H1 (cell line): ENCODE measurements around the gene PDS5A.

Experiments
- JUN ChIP-seq: IDR thresholded peaks from 2 replicates; pipeline ENCODE4 v1.6.1; 2011; ENCODE audit warnings: low read depth, mild to moderate bottlenecking, improper control_type of control experiment, low read length
- NRF1 ChIP-seq: IDR thresholded peaks from 2 replicates; pipeline ENCODE4 v1.6.1; 2011; ENCODE audit warnings: mild to moderate bottlenecking, low read depth, low read length, improper control_type of control experiment
- POLR2A ChIP-seq, 2 experiments: IDR thresholded peaks; 1 replicate in 1 of 2; 2 replicates in 1 of 2; pipeline ENCODE4 v1.6.1; 2011; ENCODE audit warnings: low read depth in 2 of 2, low read length in 2 of 2, mild to moderate bottlenecking in 2 of 2; ENCODE audit errors: control extremely low read depth in 1 of 2
- TF ChIP-seq, protein P1 (sequence below), 3 experiments: IDR thresholded peaks; 1 replicate in 2 of 3; 2 replicates in 1 of 3; pipeline versions ENCODE4 v1.5.1 to v1.6.1; 2011; ENCODE audit warnings: low read length in 3 of 3, mild to moderate bottlenecking in 3 of 3, inconsistent platforms in 2 of 3, low read depth in 1 of 3, moderate library complexity in 1 of 3; ENCODE audit not compliant: insufficient read depth in 1 of 3; ENCODE audit errors: control extremely low read depth in 1 of 3

DNA sequence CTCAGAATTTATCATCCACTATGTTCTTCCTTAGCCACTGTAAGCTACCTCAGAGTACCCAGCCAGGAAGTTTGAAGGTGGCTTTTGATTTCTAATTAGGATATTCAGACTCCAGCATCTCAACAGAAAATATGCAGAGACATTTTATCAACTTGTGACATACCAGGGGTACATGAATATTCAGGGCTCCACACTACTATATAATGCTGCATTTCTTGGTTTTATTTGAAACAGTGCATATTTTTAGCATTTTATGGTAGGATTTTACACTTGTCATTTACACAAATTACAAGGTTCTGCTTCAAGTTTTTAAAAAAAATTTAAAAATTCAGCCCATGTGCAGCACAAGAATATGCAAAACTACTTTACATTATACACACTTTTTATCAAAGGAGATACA is 155.0 kb downstream of the PDS5A start:
- TF ChIP-seq, protein P1, sequence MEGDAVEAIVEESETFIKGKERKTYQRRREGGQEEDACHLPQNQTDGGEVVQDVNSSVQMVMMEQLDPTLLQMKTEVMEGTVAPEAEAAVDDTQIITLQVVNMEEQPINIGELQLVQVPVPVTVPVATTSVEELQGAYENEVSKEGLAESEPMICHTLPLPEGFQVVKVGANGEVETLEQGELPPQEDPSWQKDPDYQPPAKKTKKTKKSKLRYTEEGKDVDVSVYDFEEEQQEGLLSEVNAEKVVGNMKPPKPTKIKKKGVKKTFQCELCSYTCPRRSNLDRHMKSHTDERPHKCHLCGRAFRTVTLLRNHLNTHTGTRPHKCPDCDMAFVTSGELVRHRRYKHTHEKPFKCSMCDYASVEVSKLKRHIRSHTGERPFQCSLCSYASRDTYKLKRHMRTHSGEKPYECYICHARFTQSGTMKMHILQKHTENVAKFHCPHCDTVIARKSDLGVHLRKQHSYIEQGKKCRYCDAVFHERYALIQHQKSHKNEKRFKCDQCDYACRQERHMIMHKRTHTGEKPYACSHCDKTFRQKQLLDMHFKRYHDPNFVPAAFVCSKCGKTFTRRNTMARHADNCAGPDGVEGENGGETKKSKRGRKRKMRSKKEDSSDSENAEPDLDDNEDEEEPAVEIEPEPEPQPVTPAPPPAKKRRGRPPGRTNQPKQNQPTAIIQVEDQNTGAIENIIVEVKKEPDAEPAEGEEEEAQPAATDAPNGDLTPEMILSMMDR (IDR thresholded peaks at IDR 0.05; ENCODE audit: control extremely low read depth in 1 of 3, insufficient read depth in 1 of 3, low read depth in 1 of 3, low read length in 3 of 3) = no peak
- TF ChIP-seq JUN (no peak), POLR2A (IDR thresholded peaks at IDR 0.05; ENCODE audit: control extremely low read depth in 1 of 2, low read depth in 2 of 2, low read length in 2 of 2) (no peak), NRF1 (no peak)
